Adipocyte (in vitro differentiated cells): ENCODE data around the gene B4GALNT4.

ENCODE experiments used
- DNase-seq: peaks from one replicate; pipeline ENCODE4 v3.0.0-alpha.2; 2015; ENCODE audit warnings: low read depth
- H3K27me3 ChIP-seq: replicated peaks from 2 replicates; pipeline ENCODE4 v1.7.0; 2013; ENCODE audit warnings: mild to moderate bottlenecking, low read length, moderate library complexity; ENCODE audit not compliant: control insufficient read depth, insufficient read depth
- H3K36me3 ChIP-seq: 2 replicates; pipeline ENCODE4 v1.7.0; 2013; ENCODE audit warnings: low read length, mild to moderate bottlenecking, moderate library complexity; ENCODE audit not compliant: control insufficient read depth, insufficient read depth, severe bottlenecking
- H3K4me1 ChIP-seq: 2 replicates; pipeline ENCODE4 v1.7.0; 2013; ENCODE audit warnings: mild to moderate bottlenecking, low read length, moderate library complexity; ENCODE audit not compliant: control insufficient read depth, insufficient read depth
- H3K4me3 ChIP-seq: 2 replicates; pipeline ENCODE4 v1.7.0; 2013; ENCODE audit warnings: mild to moderate bottlenecking, low read length, moderate library complexity
- H3K9ac ChIP-seq: 2 replicates; pipeline ENCODE4 v1.7.0; 2013; ENCODE audit warnings: mild to moderate bottlenecking, low read length, moderate library complexity
- H3K9me3 ChIP-seq: 2 replicates; pipeline ENCODE4 v1.7.0; 2013; ENCODE audit warnings: mild to moderate bottlenecking, low read length, moderate library complexity; ENCODE audit not compliant: control insufficient read depth

B4GALNT4 gene

GRCh38 chr11:428295-428694, 59.0 kb downstream of the B4GALNT4 start:
- Histone ChIP-seq H3K27me3 (peaks cover 26% of the 10 kb centered on the region), H3K9me3 (peaks cover 10% of the 10 kb centered on the region), H3K9ac (no peak overlapping the region), H3K4me1 (no peaks in the 10 kb centered on the region), H3K4me3 (no peak overlapping the region), H3K36me3 (no peaks in the 10 kb centered on the region)
- no peak for DNase-seq

GRCh38 chr11:429391-429790, 60.1 kb downstream of the B4GALNT4 start:
- no peak for DNase-seq
- Histone ChIP-seq H3K36me3 (no peaks in the 10 kb centered on the region), H3K4me1 (no peaks in the 10 kb centered on the region), H3K9me3 (peaks cover 8% of the 10 kb centered on the region), H3K27me3 (peaks cover 21% of the 10 kb centered on the region), H3K4me3 (no peak overlapping the region), H3K9ac (no peak overlapping the region)

DNA sequence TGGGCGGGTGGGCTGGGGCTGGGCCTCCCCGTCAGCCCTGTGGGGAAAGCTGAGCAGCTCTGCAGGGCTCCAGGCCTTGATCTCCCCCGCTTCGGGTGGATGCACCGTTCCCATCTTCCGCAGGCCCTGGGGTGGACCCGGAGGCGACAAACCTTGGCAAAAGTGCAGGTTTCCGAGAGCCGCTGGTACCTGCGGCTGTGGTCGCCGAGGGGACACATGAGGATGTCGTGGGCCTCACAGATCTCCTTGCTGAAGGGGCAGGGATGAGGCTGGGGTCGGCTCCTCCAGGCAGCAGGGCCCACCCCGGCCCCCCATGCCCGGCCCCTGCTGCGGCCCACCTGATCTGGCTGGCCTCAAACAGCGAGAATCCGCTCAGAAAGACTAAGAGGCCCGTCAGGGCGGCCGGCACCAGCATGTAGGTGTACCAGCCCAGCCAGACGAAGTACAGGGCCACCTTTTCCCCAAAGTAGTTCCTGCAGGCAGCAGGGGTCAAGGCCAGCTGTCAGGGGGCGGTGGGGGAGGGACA, 60.7 kb downstream of the B4GALNT4 start:
- no peaks in the 10 kb centered on the region for H3K36me3 ChIP-seq

More for the DNA sequence above, 60.7 kb downstream of the B4GALNT4 start:
- H3K9ac ChIP-seq = no peak overlapping the region
- no peaks in the 10 kb centered on the region for H3K4me1 ChIP-seq
- no peak overlapping the region for H3K4me3 ChIP-seq
- DNase-seq = no peak
- H3K27me3 ChIP-seq = peaks cover 23% of the 10 kb centered on the region
- H3K9me3 ChIP-seq = peaks cover 4% of the 10 kb centered on the region
